ENCODE measurements around the gene KIAA0753.
"Not testable (repeated sequence)": the region's sequence is repeated elsewhere in the genome, so short reads cannot be mapped to it uniquely, and the experiment has no call there.

Gene KIAA0753

DNA sequence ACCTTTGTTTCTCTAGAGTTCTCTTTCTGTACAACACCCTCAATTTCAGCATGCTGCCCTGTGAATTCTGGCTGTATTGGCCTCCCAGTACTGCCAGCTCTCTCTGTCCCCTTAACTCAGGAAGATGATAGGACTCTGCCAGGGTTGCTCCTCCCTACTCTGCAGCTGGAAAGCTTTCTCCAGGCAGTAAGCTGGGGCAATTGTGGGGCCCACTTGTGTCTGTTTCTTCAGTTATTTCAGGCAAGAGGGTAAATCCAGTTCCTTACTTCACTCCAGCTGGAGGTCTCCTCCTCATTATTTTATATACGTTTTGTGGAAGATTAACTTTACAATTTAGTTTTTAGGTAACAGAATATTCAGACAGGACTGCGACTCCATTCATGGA lies 20.9 kb upstream of the KIAA0753 start:
- Histone ChIP-seq H3K27me3 (ENCODE audit: insufficient read depth, low read length) (no peaks in the 10 kb centered on the region), H3K36me3 (ENCODE audit: insufficient read depth, low read length) (peaks cover 3% of the 10 kb centered on the region; the same call in 1 of the 2 replicates), H3K9me3 (ENCODE audit: low read length) (no peaks in the 10 kb centered on the region), H3K9ac (ENCODE audit: low read length) (no peak overlapping the region), H3K27ac (ENCODE audit: low read depth, low read length, poor library complexity, severe bottlenecking) (no peak overlapping the region), H4K20me1 (ENCODE audit: insufficient read depth, low read length) (no peaks in the 10 kb centered on the region), H3K4me1 (ENCODE audit: insufficient read depth, low read length, severe bottlenecking) (peaks cover 27% of the 10 kb centered on the region), H3K4me3 (ENCODE audit: low read depth, low read length, poor library complexity, severe bottlenecking) (no peak overlapping the region), H3K4me2 (ENCODE audit: low read length) (peak overlapping the region; percentile 17; the same call in 1 of the 2 replicates), H3K9me2 (ENCODE audit: low read depth, low read length) (no peaks in the 10 kb centered on the region), H3F3A (ENCODE audit: insufficient read depth, low read length) (no peaks in the 10 kb centered on the region), H3K79me2 (ENCODE audit: insufficient read depth, low read length) (no peaks in the 10 kb centered on the region), H2AFZ (ENCODE audit: low read length) (no peak overlapping the region)
- no peak for TF ChIP-seq EZH2 (IDR thresholded peaks at IDR 0.05; ENCODE audit: borderline replicate concordance, low read length)
- TF ChIP-seq, protein P1, sequence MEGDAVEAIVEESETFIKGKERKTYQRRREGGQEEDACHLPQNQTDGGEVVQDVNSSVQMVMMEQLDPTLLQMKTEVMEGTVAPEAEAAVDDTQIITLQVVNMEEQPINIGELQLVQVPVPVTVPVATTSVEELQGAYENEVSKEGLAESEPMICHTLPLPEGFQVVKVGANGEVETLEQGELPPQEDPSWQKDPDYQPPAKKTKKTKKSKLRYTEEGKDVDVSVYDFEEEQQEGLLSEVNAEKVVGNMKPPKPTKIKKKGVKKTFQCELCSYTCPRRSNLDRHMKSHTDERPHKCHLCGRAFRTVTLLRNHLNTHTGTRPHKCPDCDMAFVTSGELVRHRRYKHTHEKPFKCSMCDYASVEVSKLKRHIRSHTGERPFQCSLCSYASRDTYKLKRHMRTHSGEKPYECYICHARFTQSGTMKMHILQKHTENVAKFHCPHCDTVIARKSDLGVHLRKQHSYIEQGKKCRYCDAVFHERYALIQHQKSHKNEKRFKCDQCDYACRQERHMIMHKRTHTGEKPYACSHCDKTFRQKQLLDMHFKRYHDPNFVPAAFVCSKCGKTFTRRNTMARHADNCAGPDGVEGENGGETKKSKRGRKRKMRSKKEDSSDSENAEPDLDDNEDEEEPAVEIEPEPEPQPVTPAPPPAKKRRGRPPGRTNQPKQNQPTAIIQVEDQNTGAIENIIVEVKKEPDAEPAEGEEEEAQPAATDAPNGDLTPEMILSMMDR (IDR thresholded peaks at IDR 0.05; ENCODE audit: low read length), result no peak

DNA sequence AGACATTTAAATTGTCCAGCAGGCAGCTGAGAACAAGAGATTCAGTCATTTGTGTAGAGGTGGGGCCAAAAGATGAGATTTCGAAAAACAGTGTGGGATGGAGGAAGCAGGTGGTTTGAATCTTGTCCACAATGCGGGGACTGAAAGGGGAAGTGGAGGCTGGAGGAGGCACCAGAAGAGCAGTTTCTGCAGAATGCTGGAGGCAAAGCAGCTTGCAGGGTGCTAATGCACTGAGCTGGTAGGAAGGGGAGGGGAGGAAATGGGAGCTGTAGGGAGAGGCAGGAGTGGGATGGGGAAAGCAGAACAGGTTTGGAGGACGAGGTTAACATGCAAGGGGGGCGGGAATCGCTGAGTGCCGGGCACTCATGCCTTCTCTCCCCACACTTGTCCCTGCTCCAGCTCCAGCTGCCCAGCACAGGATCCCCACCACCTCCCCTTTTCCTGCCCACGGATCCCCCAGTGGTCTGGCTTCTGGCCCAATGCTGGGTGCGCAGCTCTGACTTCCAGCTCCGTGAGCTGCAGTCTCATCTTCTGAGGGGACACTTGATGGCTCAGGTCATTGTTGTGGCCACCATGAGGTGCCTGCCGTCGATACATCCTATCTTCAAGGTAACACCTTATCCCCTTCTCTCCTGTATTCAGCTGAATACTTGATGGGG lies 20.4 kb upstream of the KIAA0753 start:
- Histone ChIP-seq H2AFZ (ENCODE audit: low read length) (no peak overlapping the region), H3K4me1 (ENCODE audit: insufficient read depth, low read length, severe bottlenecking) (peaks cover 27% of the 10 kb centered on the region), H4K20me1 (ENCODE audit: insufficient read depth, low read length) (no peaks in the 10 kb centered on the region), H3K79me2 (ENCODE audit: insufficient read depth, low read length) (no peaks in the 10 kb centered on the region), H3K4me3 (ENCODE audit: low read depth, low read length, poor library complexity, severe bottlenecking) (peak overlapping the region; percentile 29), H3K4me2 (ENCODE audit: low read length) (peak overlapping the region; percentile 17; the same call in 1 of the 2 replicates), H3K9me3 (ENCODE audit: low read length) (no peaks in the 10 kb centered on the region), H3K27ac (ENCODE audit: low read depth, low read length, poor library complexity, severe bottlenecking) (peak overlapping the region; percentile 30), H3F3A (ENCODE audit: insufficient read depth, low read length) (no peaks in the 10 kb centered on the region), H3K9me2 (ENCODE audit: low read depth, low read length) (no peaks in the 10 kb centered on the region), H3K36me3 (ENCODE audit: insufficient read depth, low read length) (peaks cover 3% of the 10 kb centered on the region; the same call in 1 of the 2 replicates), H3K27me3 (ENCODE audit: insufficient read depth, low read length) (no peaks in the 10 kb centered on the region), H3K9ac (ENCODE audit: low read length) (no peak overlapping the region)
- TF ChIP-seq, protein P1 (IDR thresholded peaks at IDR 0.05; ENCODE audit: low read length), result no peak
- TF ChIP-seq EZH2 (IDR thresholded peaks at IDR 0.05; ENCODE audit: borderline replicate concordance, low read length), result no peak

DNA sequence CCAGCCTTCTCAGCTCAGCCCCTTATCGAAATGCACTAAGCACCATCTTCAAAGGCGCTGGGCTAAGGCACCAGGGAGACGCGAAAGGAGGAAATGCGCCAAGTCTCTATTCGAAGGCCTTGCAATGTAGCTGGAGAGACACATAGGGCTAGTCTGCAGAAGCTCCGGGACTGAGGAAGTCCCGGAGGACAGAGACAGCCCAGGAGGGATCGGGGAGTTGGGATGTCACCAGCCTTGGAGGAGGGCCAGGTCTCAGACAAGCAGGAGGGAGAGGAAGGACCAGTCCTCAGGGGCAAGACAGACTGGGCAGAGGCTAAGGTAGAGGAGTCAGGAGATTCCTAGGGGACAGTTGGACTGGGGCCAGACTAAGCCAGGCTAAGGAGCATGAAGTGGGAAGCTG lies 19.6 kb upstream of the KIAA0753 start:
- Histone ChIP-seq H3K4me3 (ENCODE audit: low read depth, low read length, poor library complexity, severe bottlenecking) (no peak overlapping the region), H3K79me2 (ENCODE audit: insufficient read depth, low read length) (no peaks in the 10 kb centered on the region), H3K27ac (ENCODE audit: low read depth, low read length, poor library complexity, severe bottlenecking) (peak overlapping the region; percentile 30)

DNA sequence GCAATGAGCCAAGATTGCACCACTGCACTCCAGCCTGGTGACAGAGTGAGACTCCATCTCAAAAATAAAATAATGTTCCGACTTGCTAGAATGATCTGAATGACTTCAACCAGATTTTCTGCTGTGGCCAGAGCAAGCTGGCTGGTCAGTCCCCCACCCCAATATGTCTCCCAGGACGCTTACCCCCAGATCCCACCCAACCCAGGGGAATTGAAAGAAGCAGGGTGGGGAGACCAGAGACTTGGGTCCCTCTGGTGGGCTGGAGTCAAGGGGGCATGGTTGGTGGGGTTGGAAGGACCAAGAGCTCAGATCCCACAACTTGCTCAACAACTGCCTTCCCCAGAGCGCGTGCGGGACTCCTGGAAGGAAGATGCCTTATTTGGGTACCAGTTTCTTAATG lies 17.9 kb upstream of the KIAA0753 start:
- H3K79me2 ChIP-seq (ENCODE audit: insufficient read depth, low read length); H3K27ac ChIP-seq (ENCODE audit: low read depth, low read length, poor library complexity, severe bottlenecking); H3K27me3 ChIP-seq (ENCODE audit: insufficient read depth, low read length); H3K4me3 ChIP-seq (ENCODE audit: low read depth, low read length, poor library complexity, severe bottlenecking); H3K36me3 ChIP-seq (ENCODE audit: insufficient read depth, low read length); H4K20me1 ChIP-seq (ENCODE audit: insufficient read depth, low read length); H3K4me2 ChIP-seq (ENCODE audit: low read length); H3K9ac ChIP-seq (ENCODE audit: low read length); H3F3A ChIP-seq (ENCODE audit: insufficient read depth, low read length); H2AFZ ChIP-seq (ENCODE audit: low read length); H3K9me2 ChIP-seq (ENCODE audit: low read depth, low read length); H3K9me3 ChIP-seq (ENCODE audit: low read length): not testable (repeated sequence)
- peaks cover 48% of the 10 kb centered on the region for H3K4me1 ChIP-seq (ENCODE audit: insufficient read depth, low read length, severe bottlenecking)

More for the DNA sequence above, 19.6 kb upstream of the KIAA0753 start:
- Histone ChIP-seq H3K36me3 (ENCODE audit: insufficient read depth, low read length) (peaks cover 3% of the 10 kb centered on the region; the same call in 1 of the 2 replicates), H3F3A (ENCODE audit: insufficient read depth, low read length) (no peaks in the 10 kb centered on the region), H3K9me2 (ENCODE audit: low read depth, low read length) (no peaks in the 10 kb centered on the region), H4K20me1 (ENCODE audit: insufficient read depth, low read length) (no peaks in the 10 kb centered on the region), H3K9ac (ENCODE audit: low read length) (no peak overlapping the region; the same call in 1 of the 2 replicates), H3K27me3 (ENCODE audit: insufficient read depth, low read length) (no peaks in the 10 kb centered on the region), H3K9me3 (ENCODE audit: low read length) (no peaks in the 10 kb centered on the region), H2AFZ (ENCODE audit: low read length) (no peak overlapping the region), H3K4me2 (ENCODE audit: low read length) (peak overlapping the region; percentile 17; the same call in 1 of the 2 replicates), H3K4me1 (ENCODE audit: insufficient read depth, low read length, severe bottlenecking) (peaks cover 34% of the 10 kb centered on the region)
- TF ChIP-seq, protein P1 (IDR thresholded peaks at IDR 0.05; ENCODE audit: low read length), result no peak
- TF ChIP-seq EZH2 (IDR thresholded peaks at IDR 0.05; ENCODE audit: borderline replicate concordance, low read length), result no peak
